ENCODE measurements around the gene EPB41L4A.

The EPB41L4A gene

GRCh38 chr5:112304743-112305142 is 114.3 kb downstream of the EPB41L4A start:
- no peak for DNase-seq

- DNase-seq, result no peak
Observed at GRCh38 chr5:112303685-112304084, 115.4 kb downstream of the EPB41L4A start.

GRCh38 chr5:112294126-112294525 is 125.0 kb downstream of the EPB41L4A start:
- DNase-seq, result no peak

- no peak for DNase-seq
Observed at GRCh38 chr5:112293587-112293986, 125.5 kb downstream of the EPB41L4A start.

- no peak for DNase-seq
Observed at GRCh38 chr5:112290691-112291090, 128.4 kb downstream of the EPB41L4A start.

GRCh38 chr5:112289465-112289864 is 129.6 kb downstream of the EPB41L4A start:
- DNase-seq, result no peak

- no peak for DNase-seq
Observed at GRCh38 chr5:112283943-112284929, 134.8 kb downstream of the EPB41L4A start.

GRCh38 chr5:112283034-112283582 is 136.0 kb downstream of the EPB41L4A start:
- DNase-seq, result no peak

GRCh38 chr5:112279082-112279481 is 140.0 kb downstream of the EPB41L4A start:
- DNase-seq, result no peak

GRCh38 chr5:112276991-112277390 is 142.1 kb downstream of the EPB41L4A start:
- no peak for DNase-seq

GRCh38 chr5:112275671-112276070 is 143.4 kb downstream of the EPB41L4A start:
- no peak for DNase-seq

- no peak for DNase-seq
Observed at GRCh38 chr5:112270299-112271293, 148.5 kb downstream of the EPB41L4A start.

GRCh38 chr5:112267231-112267630 is 151.8 kb downstream of the EPB41L4A start:
- no peak for DNase-seq

- no peak for DNase-seq
Observed at GRCh38 chr5:112264666-112265065, 154.4 kb downstream of the EPB41L4A start.

- DNase-seq, result no peak
Observed at GRCh38 chr5:112264151-112264550, 154.9 kb downstream of the EPB41L4A start.

GRCh38 chr5:112263469-112263868 is 155.6 kb downstream of the EPB41L4A start:
- DNase-seq, result no peak

- no peak for DNase-seq
Observed at GRCh38 chr5:112258571-112258970, 160.5 kb downstream of the EPB41L4A start.

GRCh38 chr5:112257976-112258375 is 161.1 kb downstream of the EPB41L4A start:
- DNase-seq, result no peak

- DNase-seq, result no peak
Observed at GRCh38 chr5:112257005-112257404, 162.1 kb downstream of the EPB41L4A start.

GRCh38 chr5:112254303-112254702 is 164.8 kb downstream of the EPB41L4A start:
- no peak for DNase-seq

- peak in 1 of 14 donors; percentile 24 for DNase-seq
Observed at GRCh38 chr5:112253478-112254250, 165.4 kb downstream of the EPB41L4A start.

GRCh38 chr5:112250551-112250950 is 168.5 kb downstream of the EPB41L4A start:
- no peak for DNase-seq
